ENCODE data around the gene C8B. TPM values are rescaled to one million over a fixed set of nuclear protein-coding genes. Genes with fewer than 3 reads are reported as not detected.

The C8B gene
- total and polyA plus RNA-seq, 2 experiments from 2014 or later, result not detected

DNA sequence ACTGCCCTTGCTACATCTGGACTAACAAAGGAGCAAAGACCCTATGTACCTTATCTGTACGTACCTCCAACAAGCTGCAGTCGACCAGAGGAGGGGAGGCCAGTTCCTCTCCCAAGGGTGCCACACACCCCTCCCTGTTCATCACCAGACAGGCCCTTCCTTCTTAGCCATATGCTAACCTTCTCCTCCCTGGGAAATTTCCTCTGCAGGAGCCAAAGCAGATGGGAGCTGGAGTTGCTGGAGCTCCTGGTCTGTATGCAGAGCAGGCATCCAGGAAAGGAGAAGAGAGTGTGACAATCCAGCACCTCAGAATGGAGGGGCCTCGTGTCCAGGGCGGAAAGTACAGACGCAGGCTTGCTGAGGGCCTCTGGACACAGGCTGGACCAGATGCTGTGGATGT lies 48.5 kb downstream of the C8B start:
- no peaks in the 10 kb centered on the region for H3K27me3 Mint-ChIP-seq (ENCODE audit: insufficient read depth, low read depth, poor library complexity)
- ATAC-seq, result no peak

GRCh38 chr1:56916630-56917029 lies 49.2 kb downstream of the C8B start:
- Mint-ChIP-seq H3K27me3 (ENCODE audit: insufficient read depth, low read depth, poor library complexity) (no peaks in the 10 kb centered on the region), H3K36me3 (ENCODE audit: low read depth) (no peaks in the 10 kb centered on the region), H3K27ac (no peak overlapping the region), H3K9me3 (no peaks in the 10 kb centered on the region), H3K4me1 (no peaks in the 10 kb centered on the region), H3K4me3 (no peak overlapping the region)
- Histone ChIP-seq H3K9me2 (ENCODE audit: insufficient read depth) (peaks cover 10% of the 10 kb centered on the region), H3K4me3 (no peak overlapping the region), H3K79me2 (replicated peaks; ENCODE audit: insufficient read depth) (no peaks in the 10 kb centered on the region), H3K36me3 (ENCODE audit: insufficient read depth) (no peaks in the 10 kb centered on the region), H3K27me3 (ENCODE audit: insufficient read depth) (no peaks in the 10 kb centered on the region), H3K4me2 (no peak overlapping the region), H2AFZ (no peak overlapping the region), H3K27ac (ENCODE audit: low read depth) (no peak overlapping the region), H3F3A (replicated peaks; ENCODE audit: low read depth) (no peaks in the 10 kb centered on the region), H3K4me1 (ENCODE audit: insufficient read depth) (no peaks in the 10 kb centered on the region), H4K20me1 (replicated peaks; ENCODE audit: insufficient read depth) (no peaks in the 10 kb centered on the region)
- ATAC-seq (no peak), DNase-seq (ENCODE audit: low spot score) (no peak)
- TF ChIP-seq EZH2phosphoT487 (IDR thresholded peaks at IDR 0.05; ENCODE audit: unreplicated experiment), result no peak
- TF ChIP-seq CREB1 (CRISPR knock-in tag; IDR thresholded peaks at IDR 0.05; ENCODE audit: low read depth), result no peak
- TF ChIP-seq POLR2AphosphoS5 (IDR thresholded peaks at IDR 0.05; ENCODE audit: low read depth), result no peak
- no peak for TF ChIP-seq ZNF331 (CRISPR knock-in tag; IDR thresholded peaks at IDR 0.05; ENCODE audit: low read depth)
- no peak for TF ChIP-seq JUNB (IDR thresholded peaks at IDR 0.05; ENCODE audit: unreplicated experiment)
- no peak for TF ChIP-seq NANOG (IDR thresholded peaks at IDR 0.05; ENCODE audit: borderline replicate concordance)
- TF ChIP-seq, protein P1, sequence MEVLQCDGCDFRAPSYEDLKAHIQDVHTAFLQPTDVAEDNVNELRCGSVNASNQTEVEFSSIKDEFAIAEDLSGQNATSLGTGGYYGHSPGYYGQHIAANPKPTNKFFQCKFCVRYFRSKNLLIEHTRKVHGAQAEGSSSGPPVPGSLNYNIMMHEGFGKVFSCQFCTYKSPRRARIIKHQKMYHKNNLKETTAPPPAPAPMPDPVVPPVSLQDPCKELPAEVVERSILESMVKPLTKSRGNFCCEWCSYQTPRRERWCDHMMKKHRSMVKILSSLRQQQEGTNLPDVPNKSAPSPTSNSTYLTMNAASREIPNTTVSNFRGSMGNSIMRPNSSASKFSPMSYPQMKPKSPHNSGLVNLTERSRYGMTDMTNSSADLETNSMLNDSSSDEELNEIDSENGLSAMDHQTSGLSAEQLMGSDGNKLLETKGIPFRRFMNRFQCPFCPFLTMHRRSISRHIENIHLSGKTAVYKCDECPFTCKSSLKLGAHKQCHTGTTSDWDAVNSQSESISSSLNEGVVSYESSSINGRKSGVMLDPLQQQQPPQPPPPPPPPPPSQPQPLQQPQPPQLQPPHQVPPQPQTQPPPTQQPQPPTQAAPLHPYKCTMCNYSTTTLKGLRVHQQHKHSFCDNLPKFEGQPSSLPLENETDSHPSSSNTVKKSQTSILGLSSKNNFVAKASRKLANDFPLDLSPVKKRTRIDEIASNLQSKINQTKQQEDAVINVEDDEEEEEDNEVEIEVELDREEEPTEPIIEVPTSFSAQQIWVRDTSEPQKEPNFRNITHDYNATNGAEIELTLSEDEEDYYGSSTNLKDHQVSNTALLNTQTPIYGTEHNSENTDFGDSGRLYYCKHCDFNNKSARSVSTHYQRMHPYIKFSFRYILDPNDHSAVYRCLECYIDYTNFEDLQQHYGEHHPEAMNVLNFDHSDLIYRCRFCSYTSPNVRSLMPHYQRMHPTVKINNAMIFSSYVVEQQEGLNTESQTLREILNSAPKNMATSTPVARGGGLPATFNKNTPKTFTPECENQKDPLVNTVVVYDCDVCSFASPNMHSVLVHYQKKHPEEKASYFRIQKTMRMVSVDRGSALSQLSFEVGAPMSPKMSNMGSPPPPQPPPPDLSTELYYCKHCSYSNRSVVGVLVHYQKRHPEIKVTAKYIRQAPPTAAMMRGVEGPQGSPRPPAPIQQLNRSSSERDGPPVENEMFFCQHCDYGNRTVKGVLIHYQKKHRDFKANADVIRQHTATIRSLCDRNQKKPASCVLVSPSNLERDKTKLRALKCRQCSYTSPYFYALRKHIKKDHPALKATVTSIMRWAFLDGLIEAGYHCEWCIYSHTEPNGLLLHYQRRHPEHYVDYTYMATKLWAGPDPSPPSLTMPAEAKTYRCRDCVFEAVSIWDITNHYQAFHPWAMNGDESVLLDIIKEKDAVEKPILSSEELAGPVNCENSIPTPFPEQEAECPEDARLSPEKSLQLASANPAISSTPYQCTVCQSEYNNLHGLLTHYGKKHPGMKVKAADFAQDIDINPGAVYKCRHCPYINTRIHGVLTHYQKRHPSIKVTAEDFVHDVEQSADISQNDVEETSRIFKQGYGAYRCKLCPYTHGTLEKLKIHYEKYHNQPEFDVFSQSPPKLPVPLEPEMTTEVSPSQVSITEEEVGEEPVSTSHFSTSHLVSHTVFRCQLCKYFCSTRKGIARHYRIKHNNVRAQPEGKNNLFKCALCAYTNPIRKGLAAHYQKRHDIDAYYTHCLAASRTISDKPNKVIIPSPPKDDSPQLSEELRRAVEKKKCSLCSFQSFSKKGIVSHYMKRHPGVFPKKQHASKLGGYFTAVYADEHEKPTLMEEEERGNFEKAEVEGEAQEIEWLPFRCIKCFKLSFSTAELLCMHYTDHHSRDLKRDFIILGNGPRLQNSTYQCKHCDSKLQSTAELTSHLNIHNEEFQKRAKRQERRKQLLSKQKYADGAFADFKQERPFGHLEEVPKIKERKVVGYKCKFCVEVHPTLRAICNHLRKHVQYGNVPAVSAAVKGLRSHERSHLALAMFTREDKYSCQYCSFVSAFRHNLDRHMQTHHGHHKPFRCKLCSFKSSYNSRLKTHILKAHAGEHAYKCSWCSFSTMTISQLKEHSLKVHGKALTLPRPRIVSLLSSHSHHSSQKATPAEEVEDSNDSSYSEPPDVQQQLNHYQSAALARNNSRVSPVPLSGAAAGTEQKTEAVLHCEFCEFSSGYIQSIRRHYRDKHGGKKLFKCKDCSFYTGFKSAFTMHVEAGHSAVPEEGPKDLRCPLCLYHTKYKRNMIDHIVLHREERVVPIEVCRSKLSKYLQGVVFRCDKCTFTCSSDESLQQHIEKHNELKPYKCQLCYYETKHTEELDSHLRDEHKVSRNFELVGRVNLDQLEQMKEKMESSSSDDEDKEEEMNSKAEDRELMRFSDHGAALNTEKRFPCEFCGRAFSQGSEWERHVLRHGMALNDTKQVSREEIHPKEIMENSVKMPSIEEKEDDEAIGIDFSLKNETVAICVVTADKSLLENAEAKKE (CRISPR knock-in tag; IDR thresholded peaks at IDR 0.05), result no peak
- no peak for TF ChIP-seq CTCF (conservative IDR thresholded peaks at IDR 0.05; ENCODE audit: low read depth in 2 of 2)

More for the DNA sequence above, 48.5 kb downstream of the C8B start:
- Histone ChIP-seq H3K27ac (ENCODE audit: low read depth) (no peak overlapping the region), H3K36me3 (ENCODE audit: insufficient read depth) (no peaks in the 10 kb centered on the region), H3K27me3 (ENCODE audit: insufficient read depth) (no peaks in the 10 kb centered on the region), H3K4me3 (no peak overlapping the region), H3K9me2 (ENCODE audit: insufficient read depth) (peaks cover 10% of the 10 kb centered on the region), H3K4me1 (ENCODE audit: insufficient read depth) (no peaks in the 10 kb centered on the region), H2AFZ (no peak overlapping the region), H4K20me1 (replicated peaks; ENCODE audit: insufficient read depth) (no peaks in the 10 kb centered on the region), H3F3A (replicated peaks; ENCODE audit: low read depth) (no peaks in the 10 kb centered on the region), H3K79me2 (replicated peaks; ENCODE audit: insufficient read depth) (no peaks in the 10 kb centered on the region), H3K4me2 (no peak overlapping the region)
- no peaks in the 10 kb centered on the region for H3K9me3 Mint-ChIP-seq
- no peak for TF ChIP-seq ZNF114 (CRISPR knock-in tag; IDR thresholded peaks at IDR 0.05)
- TF ChIP-seq, protein P2, sequence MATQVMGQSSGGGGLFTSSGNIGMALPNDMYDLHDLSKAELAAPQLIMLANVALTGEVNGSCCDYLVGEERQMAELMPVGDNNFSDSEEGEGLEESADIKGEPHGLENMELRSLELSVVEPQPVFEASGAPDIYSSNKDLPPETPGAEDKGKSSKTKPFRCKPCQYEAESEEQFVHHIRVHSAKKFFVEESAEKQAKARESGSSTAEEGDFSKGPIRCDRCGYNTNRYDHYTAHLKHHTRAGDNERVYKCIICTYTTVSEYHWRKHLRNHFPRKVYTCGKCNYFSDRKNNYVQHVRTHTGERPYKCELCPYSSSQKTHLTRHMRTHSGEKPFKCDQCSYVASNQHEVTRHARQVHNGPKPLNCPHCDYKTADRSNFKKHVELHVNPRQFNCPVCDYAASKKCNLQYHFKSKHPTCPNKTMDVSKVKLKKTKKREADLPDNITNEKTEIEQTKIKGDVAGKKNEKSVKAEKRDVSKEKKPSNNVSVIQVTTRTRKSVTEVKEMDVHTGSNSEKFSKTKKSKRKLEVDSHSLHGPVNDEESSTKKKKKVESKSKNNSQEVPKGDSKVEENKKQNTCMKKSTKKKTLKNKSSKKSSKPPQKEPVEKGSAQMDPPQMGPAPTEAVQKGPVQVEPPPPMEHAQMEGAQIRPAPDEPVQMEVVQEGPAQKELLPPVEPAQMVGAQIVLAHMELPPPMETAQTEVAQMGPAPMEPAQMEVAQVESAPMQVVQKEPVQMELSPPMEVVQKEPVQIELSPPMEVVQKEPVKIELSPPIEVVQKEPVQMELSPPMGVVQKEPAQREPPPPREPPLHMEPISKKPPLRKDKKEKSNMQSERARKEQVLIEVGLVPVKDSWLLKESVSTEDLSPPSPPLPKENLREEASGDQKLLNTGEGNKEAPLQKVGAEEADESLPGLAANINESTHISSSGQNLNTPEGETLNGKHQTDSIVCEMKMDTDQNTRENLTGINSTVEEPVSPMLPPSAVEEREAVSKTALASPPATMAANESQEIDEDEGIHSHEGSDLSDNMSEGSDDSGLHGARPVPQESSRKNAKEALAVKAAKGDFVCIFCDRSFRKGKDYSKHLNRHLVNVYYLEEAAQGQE (IDR thresholded peaks at IDR 0.05; ENCODE audit: unreplicated experiment), result no peak
- no peak overlapping the region for H3K4me3 Mint-ChIP-seq
- H3K27ac Mint-ChIP-seq, result no peak overlapping the region
- no peaks in the 10 kb centered on the region for H3K36me3 Mint-ChIP-seq (ENCODE audit: low read depth)
- H3K4me1 Mint-ChIP-seq, result no peaks in the 10 kb centered on the region
- no peak for DNase-seq (ENCODE audit: low spot score)

Data from GM23338 (cell line).